ENCODE measurements around the gene SHCBP1L. TPM values are rescaled to one million over a fixed set of nuclear protein-coding genes. Genes with fewer than 3 reads are reported as not detected.
A peak's percentile ranks its signal among the peaks of the same experiment; 100 is the strongest.

Gene SHCBP1L
- total RNA-seq, 1 donor from 2014 or later, result not detected

DNA sequence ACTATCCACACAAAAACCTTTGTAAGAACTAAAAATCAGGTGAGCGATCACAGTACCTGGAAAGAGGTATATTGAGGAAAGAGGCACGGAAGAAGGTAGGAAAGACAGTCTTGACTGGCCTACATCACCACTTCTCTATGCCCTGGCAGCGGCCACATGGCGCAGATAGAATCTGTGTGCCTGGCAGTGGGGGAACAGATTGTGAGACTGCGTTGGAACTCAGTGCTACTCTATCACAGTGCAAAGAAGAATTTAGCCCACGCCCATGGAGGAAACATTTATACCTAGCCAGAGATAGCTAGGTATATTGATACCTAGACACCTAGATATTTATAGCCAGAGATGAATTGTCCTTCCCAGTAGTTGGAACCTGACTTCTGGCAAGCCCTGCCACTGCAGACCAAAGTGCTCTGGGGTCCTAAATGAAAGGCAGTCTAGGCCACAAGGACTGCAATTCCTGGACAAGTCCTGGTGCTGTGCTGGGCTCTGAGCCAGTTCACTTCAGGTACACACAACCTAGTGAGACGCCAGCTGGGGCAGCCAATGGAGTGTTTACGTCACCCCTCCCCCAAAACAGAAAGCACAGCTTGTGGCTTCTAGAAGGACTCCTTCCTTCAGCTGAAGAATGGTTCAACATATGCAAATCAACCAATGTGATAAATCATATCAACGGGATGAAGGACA lies 61.9 kb downstream of the SHCBP1L start:
- Histone ChIP-seq H3K36me3 (peaks cover 10% of the 10 kb centered on the region), H3K79me2 (ENCODE audit: low read depth) (no peaks in the 10 kb centered on the region), H3K4me3 (no peak overlapping the region), H2AFZ (replicated peaks) (no peak overlapping the region), H3K9me3 (ENCODE audit: low read depth) (no peaks in the 10 kb centered on the region), H3K27ac (no peak overlapping the region), H3K4me1 (no peaks in the 10 kb centered on the region), H3F3A (ENCODE audit: low read depth) (peaks cover 52% of the 10 kb centered on the region), H3K4me2 (no peak overlapping the region), H3K9ac (no peak overlapping the region), H3K27me3 (no peaks in the 10 kb centered on the region), H4K20me1 (ENCODE audit: low read depth) (peaks cover 15% of the 10 kb centered on the region)
- H3K27ac Mint-ChIP-seq, result no peak overlapping the region
- H3K27me3 Mint-ChIP-seq (ENCODE audit: insufficient read depth, low read depth), result peaks cover 2% of the 10 kb centered on the region
- H3K9me3 Mint-ChIP-seq, result peaks cover 13% of the 10 kb centered on the region
- peaks cover 27% of the 10 kb centered on the region for H3K36me3 Mint-ChIP-seq
- DNase-seq (ENCODE audit: low spot score), result no peak
- H3K4me1 Mint-ChIP-seq, result no peaks in the 10 kb centered on the region
- H3K4me3 Mint-ChIP-seq, result no peak overlapping the region
- TF ChIP-seq, protein P1, sequence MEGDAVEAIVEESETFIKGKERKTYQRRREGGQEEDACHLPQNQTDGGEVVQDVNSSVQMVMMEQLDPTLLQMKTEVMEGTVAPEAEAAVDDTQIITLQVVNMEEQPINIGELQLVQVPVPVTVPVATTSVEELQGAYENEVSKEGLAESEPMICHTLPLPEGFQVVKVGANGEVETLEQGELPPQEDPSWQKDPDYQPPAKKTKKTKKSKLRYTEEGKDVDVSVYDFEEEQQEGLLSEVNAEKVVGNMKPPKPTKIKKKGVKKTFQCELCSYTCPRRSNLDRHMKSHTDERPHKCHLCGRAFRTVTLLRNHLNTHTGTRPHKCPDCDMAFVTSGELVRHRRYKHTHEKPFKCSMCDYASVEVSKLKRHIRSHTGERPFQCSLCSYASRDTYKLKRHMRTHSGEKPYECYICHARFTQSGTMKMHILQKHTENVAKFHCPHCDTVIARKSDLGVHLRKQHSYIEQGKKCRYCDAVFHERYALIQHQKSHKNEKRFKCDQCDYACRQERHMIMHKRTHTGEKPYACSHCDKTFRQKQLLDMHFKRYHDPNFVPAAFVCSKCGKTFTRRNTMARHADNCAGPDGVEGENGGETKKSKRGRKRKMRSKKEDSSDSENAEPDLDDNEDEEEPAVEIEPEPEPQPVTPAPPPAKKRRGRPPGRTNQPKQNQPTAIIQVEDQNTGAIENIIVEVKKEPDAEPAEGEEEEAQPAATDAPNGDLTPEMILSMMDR (IDR thresholded peaks at IDR 0.05), result no peak
- TF ChIP-seq EZH2 (IDR thresholded peaks at IDR 0.05) (no peak), EZH2phosphoT487 (IDR thresholded peaks at IDR 0.05) (no peak)

DNA sequence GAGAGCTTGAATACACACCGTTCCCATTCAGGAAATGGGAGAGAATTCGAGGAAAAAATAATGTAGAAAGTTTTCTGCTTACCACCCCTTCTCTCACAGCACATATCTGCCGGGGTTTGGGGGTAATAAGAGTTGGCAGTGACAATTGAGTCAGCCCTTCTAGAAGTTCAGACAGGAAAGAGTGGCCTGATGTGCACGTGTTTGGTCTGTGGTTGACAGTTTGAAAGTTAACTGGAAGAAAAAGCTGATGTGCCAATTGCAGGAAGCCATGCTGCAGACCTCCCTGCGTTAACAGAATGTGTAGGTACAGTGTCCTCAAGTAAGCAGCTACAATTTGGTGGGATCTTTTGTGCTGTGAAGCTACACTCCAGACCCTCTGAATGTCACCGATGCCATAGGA lies 63.0 kb downstream of the SHCBP1L start:
- Histone ChIP-seq H4K20me1 (ENCODE audit: low read depth) (peaks cover 21% of the 10 kb centered on the region), H3K4me3 (no peak overlapping the region), H3K4me1 (no peaks in the 10 kb centered on the region), H3K9me3 (ENCODE audit: low read depth) (no peaks in the 10 kb centered on the region), H3F3A (ENCODE audit: low read depth) (peaks cover 63% of the 10 kb centered on the region), H2AFZ (replicated peaks) (no peak overlapping the region), H3K79me2 (ENCODE audit: low read depth) (no peaks in the 10 kb centered on the region), H3K27me3 (no peaks in the 10 kb centered on the region), H3K9ac (no peak overlapping the region), H3K36me3 (peaks cover 19% of the 10 kb centered on the region), H3K4me2 (no peak overlapping the region), H3K27ac (peak overlapping the region; percentile 54)
- Mint-ChIP-seq H3K9me3 (peaks cover 13% of the 10 kb centered on the region), H3K4me3 (no peak overlapping the region), H3K27ac (no peak overlapping the region), H3K4me1 (no peaks in the 10 kb centered on the region), H3K36me3 (peaks cover 34% of the 10 kb centered on the region), H3K27me3 (ENCODE audit: insufficient read depth, low read depth) (peaks cover 2% of the 10 kb centered on the region)
- DNase-seq (ENCODE audit: low spot score), result no peak
- TF ChIP-seq EZH2phosphoT487 (IDR thresholded peaks at IDR 0.05) (no peak), EZH2 (IDR thresholded peaks at IDR 0.05) (no peak)
- TF ChIP-seq, protein P1 (IDR thresholded peaks at IDR 0.05), result no peak

DNA sequence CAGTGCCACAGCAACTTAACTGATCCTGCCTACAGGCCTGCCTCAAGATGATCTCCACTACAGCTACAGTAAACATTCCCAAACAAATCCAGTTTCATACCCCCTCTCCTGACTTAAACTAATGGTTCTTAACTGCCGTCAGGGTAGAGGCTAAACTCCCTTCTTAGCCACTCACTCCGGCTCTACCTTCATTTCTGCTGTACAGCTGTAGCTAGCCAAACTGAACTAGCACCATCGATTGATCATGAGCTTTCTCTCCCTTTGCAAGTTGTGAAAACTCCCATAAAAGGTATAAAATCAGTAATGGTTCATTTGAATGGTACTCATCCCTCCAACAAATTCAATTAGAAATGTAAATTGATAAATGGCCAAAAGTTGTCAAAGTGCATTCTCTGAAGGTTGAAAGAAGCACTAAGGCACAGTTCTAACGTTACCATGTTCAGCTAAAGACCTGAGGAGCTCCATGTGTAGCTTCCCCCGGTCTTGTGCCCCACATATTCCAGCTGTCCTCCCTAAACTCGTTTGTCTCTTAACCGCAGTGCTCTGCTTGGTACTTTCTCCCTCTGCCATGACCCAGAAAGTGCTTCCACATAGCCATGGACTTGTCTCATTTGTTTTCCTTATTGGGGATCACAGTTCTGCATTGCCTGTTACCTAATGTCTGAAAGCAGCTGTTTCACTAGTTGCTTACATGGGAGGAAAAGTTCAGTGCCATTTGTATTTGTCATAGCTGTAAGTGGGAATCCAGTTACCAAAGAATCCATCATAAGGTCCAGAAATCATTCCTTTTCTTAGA lies 64.0 kb downstream of the SHCBP1L start:
- Histone ChIP-seq H3K9ac (no peak overlapping the region), H3K27me3 (no peaks in the 10 kb centered on the region), H3K4me3 (no peak overlapping the region), H3K4me2 (no peak overlapping the region), H2AFZ (replicated peaks) (no peak overlapping the region), H3K36me3 (peaks cover 29% of the 10 kb centered on the region), H3K9me3 (ENCODE audit: low read depth) (no peaks in the 10 kb centered on the region), H4K20me1 (ENCODE audit: low read depth) (peaks cover 24% of the 10 kb centered on the region), H3K27ac (peak overlapping the region; percentile 74), H3K4me1 (no peaks in the 10 kb centered on the region), H3F3A (ENCODE audit: low read depth) (peaks cover 74% of the 10 kb centered on the region), H3K79me2 (ENCODE audit: low read depth) (no peaks in the 10 kb centered on the region)
- Mint-ChIP-seq H3K9me3 (peaks cover 7% of the 10 kb centered on the region), H3K27ac (no peak overlapping the region), H3K36me3 (peaks cover 36% of the 10 kb centered on the region), H3K27me3 (ENCODE audit: insufficient read depth, low read depth) (peaks cover 2% of the 10 kb centered on the region), H3K4me1 (no peaks in the 10 kb centered on the region), H3K4me3 (no peak overlapping the region)
- DNase-seq (ENCODE audit: low spot score), result no peak
- no peak for TF ChIP-seq EZH2 (IDR thresholded peaks at IDR 0.05)
- no peak for TF ChIP-seq EZH2phosphoT487 (IDR thresholded peaks at IDR 0.05)
- TF ChIP-seq, protein P1 (IDR thresholded peaks at IDR 0.05), result no peak

All from neural progenitor cell (in vitro differentiated cells).